ENCODE measurements around the gene MAPK1. TPM values are rescaled to one million over a fixed set of nuclear protein-coding genes. Genes with fewer than 3 reads are reported as not detected.
"Not testable (repeated sequence)": the region's sequence is repeated elsewhere in the genome, so short reads cannot be mapped to it uniquely, and the experiment has no call there.

The MAPK1 gene
- total RNA-seq, 1 experiment from 2014 or later: 53.6 TPM

DNA sequence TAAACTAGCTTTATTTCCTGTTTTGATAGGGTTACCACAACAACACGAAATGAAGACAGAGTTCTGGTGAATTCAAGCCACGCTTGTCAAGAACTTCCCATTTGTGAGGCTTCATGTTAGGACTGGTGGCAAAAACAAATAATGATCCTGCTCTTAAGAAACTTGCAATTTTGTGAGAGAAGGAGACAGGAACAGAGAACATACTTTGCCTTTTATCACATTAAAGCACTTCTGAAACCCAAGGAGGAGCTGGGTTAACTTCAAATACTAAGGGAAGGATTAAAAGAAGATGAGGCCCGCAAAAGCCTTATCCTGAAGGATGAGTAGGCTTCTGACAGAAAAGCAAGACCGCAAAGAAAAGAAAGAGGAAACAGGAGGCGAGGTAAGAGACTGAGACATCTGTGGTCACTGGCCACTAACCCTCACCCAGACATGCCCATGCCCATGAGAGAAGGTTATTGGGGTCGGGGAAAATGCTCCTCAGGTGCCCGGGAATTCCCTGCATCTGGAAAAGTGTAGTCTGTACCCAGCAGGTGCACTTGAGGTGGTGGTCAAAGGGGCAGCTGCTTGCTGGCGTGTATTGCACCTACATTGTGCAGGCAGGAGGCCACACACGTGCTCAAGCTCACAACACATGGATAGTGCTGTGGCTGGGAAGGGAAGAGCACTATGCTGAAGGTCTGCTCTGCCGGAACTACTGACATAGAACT lies 50.5 kb downstream of the MAPK1 start:
- H3K4me3 ChIP-seq (ENCODE audit: low read length): no peak overlapping the region

GRCh38 chr22:21816472-21816786 lies 51.0 kb downstream of the MAPK1 start:
- Histone ChIP-seq H3K4me2 (ENCODE audit: low read depth, low read length, poor library complexity, severe bottlenecking) (no peak overlapping the region), H3K4me3 (ENCODE audit: low read length) (no peak overlapping the region), H3K79me2 (ENCODE audit: low read length) (peaks cover 97% of the 10 kb centered on the region), H3K27ac (ENCODE audit: low read length) (peak overlapping the region; percentile 57), H3K9ac (ENCODE audit: low read length) (no peak overlapping the region), H3K9me3 (ENCODE audit: low read length) (no peaks in the 10 kb centered on the region), H3K27me3 (ENCODE audit: low read length) (no peaks in the 10 kb centered on the region), H2AFZ (ENCODE audit: low read length) (no peak overlapping the region), H3K4me1 (ENCODE audit: low read length) (peaks cover 33% of the 10 kb centered on the region), H3K9me2 (replicated peaks; ENCODE audit: insufficient read depth, low read length) (no peaks in the 10 kb centered on the region), H3K36me3 (ENCODE audit: insufficient read depth, low read length) (no peaks in the 10 kb centered on the region), H4K20me1 (ENCODE audit: insufficient read depth, low read depth, low read length) (no peaks in the 10 kb centered on the region)
- no peak for DNase-seq

More for the DNA sequence above, 50.5 kb downstream of the MAPK1 start:
- Histone ChIP-seq H3K9ac (ENCODE audit: low read length) (peak overlapping the region; percentile 16; the same call in 1 of the 2 replicates), H3K4me1 (ENCODE audit: low read length) (peaks cover 33% of the 10 kb centered on the region), H3K36me3 (ENCODE audit: insufficient read depth, low read length) (no peaks in the 10 kb centered on the region), H2AFZ (ENCODE audit: low read length) (no peak overlapping the region), H3K4me2 (ENCODE audit: low read depth, low read length, poor library complexity, severe bottlenecking) (peak overlapping the region; percentile 8), H3K79me2 (ENCODE audit: low read length) (peaks cover 97% of the 10 kb centered on the region), H4K20me1 (ENCODE audit: insufficient read depth, low read depth, low read length) (no peaks in the 10 kb centered on the region), H3K9me3 (ENCODE audit: low read length) (no peaks in the 10 kb centered on the region), H3K27me3 (ENCODE audit: low read length) (no peaks in the 10 kb centered on the region), H3K27ac (ENCODE audit: low read length) (peak overlapping the region; percentile 57), H3K9me2 (replicated peaks; ENCODE audit: insufficient read depth, low read length) (no peaks in the 10 kb centered on the region)
- peak; percentile 83 for DNase-seq

DNA sequence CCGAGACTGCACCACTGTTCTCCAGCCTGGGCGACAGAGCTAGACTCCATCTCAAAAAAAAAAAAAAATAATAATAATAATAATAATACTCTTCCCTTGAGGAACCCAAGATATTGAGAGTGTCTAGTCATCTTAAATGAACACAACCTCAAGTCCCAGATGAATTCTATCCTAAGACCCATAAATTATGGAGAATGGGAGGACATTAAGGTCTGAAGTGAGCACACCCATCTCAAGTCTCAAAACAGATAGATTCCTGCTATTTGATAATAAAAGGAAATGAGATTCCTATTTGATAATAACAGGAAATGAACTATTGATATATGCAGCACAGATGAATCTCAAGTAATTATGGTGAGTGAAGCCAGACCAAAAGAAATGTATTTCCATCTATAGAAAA lies 51.5 kb downstream of the MAPK1 start:
- Histone ChIP-seq H3K4me3 (ENCODE audit: low read length) (no peak overlapping the region), H2AFZ (ENCODE audit: low read length) (no peak overlapping the region), H3K4me2 (ENCODE audit: low read depth, low read length, poor library complexity, severe bottlenecking) (no peak overlapping the region), H3K27me3 (ENCODE audit: low read length) (no peaks in the 10 kb centered on the region), H3K27ac (ENCODE audit: low read length) (peak overlapping the region; percentile 57; the same call in 1 of the 2 replicates), H3K79me2 (ENCODE audit: low read length) (peaks cover 97% of the 10 kb centered on the region), H3K9me2 (replicated peaks; ENCODE audit: insufficient read depth, low read length) (no peaks in the 10 kb centered on the region), H3K9ac (ENCODE audit: low read length) (no peak overlapping the region), H3K36me3 (ENCODE audit: insufficient read depth, low read length) (no peaks in the 10 kb centered on the region), H3K4me1 (ENCODE audit: low read length) (peaks cover 33% of the 10 kb centered on the region), H4K20me1 (ENCODE audit: insufficient read depth, low read depth, low read length) (no peaks in the 10 kb centered on the region), H3K9me3 (ENCODE audit: low read length) (no peaks in the 10 kb centered on the region)
- DNase-seq: peak; percentile 38

DNA sequence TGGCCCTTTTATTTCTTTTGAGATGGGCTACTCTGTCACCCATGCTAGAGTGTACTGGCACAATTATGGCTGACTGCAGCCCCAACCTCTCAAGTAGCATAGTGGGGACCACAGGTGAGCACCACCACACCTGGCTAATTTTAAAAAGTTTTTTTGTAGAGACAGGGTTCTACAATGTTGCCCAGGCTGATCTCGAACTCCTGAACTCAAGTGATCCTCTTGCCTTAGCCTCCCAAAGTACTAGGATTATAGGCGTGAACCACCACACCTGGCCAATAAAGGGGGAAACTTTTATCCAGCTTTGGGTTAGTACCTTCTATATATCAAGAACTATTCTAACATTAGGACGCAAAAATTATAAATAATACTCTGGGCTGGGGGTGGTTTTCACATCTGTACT lies 52.1 kb downstream of the MAPK1 start:
- Histone ChIP-seq H3K4me1 (ENCODE audit: low read length) (peaks cover 35% of the 10 kb centered on the region), H3K9me3 (ENCODE audit: low read length) (no peaks in the 10 kb centered on the region), H3K9me2 (replicated peaks; ENCODE audit: insufficient read depth, low read length) (no peaks in the 10 kb centered on the region), H3K9ac (ENCODE audit: low read length) (no peak overlapping the region), H3K27me3 (ENCODE audit: low read length) (no peaks in the 10 kb centered on the region), H3K36me3 (ENCODE audit: insufficient read depth, low read length) (no peaks in the 10 kb centered on the region), H4K20me1 (ENCODE audit: insufficient read depth, low read depth, low read length) (no peaks in the 10 kb centered on the region), H3K27ac (ENCODE audit: low read length) (no peak overlapping the region), H3K4me3 (ENCODE audit: low read length) (no peak overlapping the region), H2AFZ (ENCODE audit: low read length) (no peak overlapping the region), H3K4me2 (ENCODE audit: low read depth, low read length, poor library complexity, severe bottlenecking) (no peak overlapping the region), H3K79me2 (ENCODE audit: low read length) (peaks cover 98% of the 10 kb centered on the region)
- no peak for DNase-seq

DNA sequence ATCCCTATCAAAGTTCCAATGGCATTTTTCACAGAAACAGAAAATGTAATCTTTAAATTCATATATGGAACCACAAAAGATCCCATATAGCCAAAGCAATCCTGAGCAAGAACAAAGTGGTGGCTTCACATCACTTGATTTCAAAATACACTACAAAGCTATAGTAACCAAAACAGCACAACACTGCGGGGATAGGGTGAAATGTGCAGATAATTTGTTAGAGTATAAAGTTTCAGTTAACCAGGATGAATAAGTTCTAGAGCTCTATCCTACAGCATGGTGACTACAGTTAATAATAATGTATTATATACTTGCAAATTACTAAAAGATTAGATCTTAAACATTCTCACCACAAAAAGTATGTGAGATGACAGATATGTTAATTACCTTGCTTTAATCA lies 55.5 kb downstream of the MAPK1 start:
- Histone ChIP-seq H3K27me3 (ENCODE audit: low read length) (no peaks in the 10 kb centered on the region), H4K20me1 (ENCODE audit: insufficient read depth, low read depth, low read length) (no peaks in the 10 kb centered on the region), H3K4me3 (ENCODE audit: low read length) (no peak overlapping the region), H3K9ac (ENCODE audit: low read length) (no peak overlapping the region), H3K4me2 (ENCODE audit: low read depth, low read length, poor library complexity, severe bottlenecking) (no peak overlapping the region), H3K27ac (ENCODE audit: low read length) (no peak overlapping the region), H3K4me1 (ENCODE audit: low read length) (peaks cover 9% of the 10 kb centered on the region), H3K9me2 (replicated peaks; ENCODE audit: insufficient read depth, low read length) (no peaks in the 10 kb centered on the region), H3K36me3 (ENCODE audit: insufficient read depth, low read length) (0 out of 2 replicates have a peak, but pooled peaks cover under 1% of the 10 kb centered on the region), H2AFZ (ENCODE audit: low read length) (no peak overlapping the region), H3K79me2 (ENCODE audit: low read length) (peaks cover 98% of the 10 kb centered on the region), H3K9me3 (ENCODE audit: low read length) (no peaks in the 10 kb centered on the region)
- no peak for DNase-seq

- H3K27me3 ChIP-seq (ENCODE audit: low read length): no peaks in the 10 kb centered on the region
- peaks cover 2% of the 10 kb centered on the region; the same call in 1 of the 2 replicates for H3K4me1 ChIP-seq (ENCODE audit: low read length)
- no peak overlapping the region for H3K4me3 ChIP-seq (ENCODE audit: low read length)
- H3K9me2 ChIP-seq (replicated peaks; ENCODE audit: insufficient read depth, low read length): no peaks in the 10 kb centered on the region
- no peak for DNase-seq
- no peak overlapping the region for H3K27ac ChIP-seq (ENCODE audit: low read length)
- no peaks in the 10 kb centered on the region for H4K20me1 ChIP-seq (ENCODE audit: insufficient read depth, low read depth, low read length)
- peaks cover 31% of the 10 kb centered on the region for H3K36me3 ChIP-seq (ENCODE audit: insufficient read depth, low read length)
- peaks cover 67% of the 10 kb centered on the region for H3K79me2 ChIP-seq (ENCODE audit: low read length)
- H3K9me3 ChIP-seq (ENCODE audit: low read length): no peaks in the 10 kb centered on the region
- H3K4me2 ChIP-seq (ENCODE audit: low read depth, low read length, poor library complexity, severe bottlenecking): no peak overlapping the region
- H3K9ac ChIP-seq (ENCODE audit: low read length): no peak overlapping the region
- H2AFZ ChIP-seq (ENCODE audit: low read length): no peak overlapping the region
Measured at GRCh38 chr22:21807544-21808529, 59.6 kb downstream of the MAPK1 start.

GRCh38 chr22:21805325-21805724 lies 62.1 kb downstream of the MAPK1 start:
- H3K4me1 ChIP-seq (ENCODE audit: low read length); H3K9me3 ChIP-seq (ENCODE audit: low read length); H3K27ac ChIP-seq (ENCODE audit: low read length); DNase-seq; H2AFZ ChIP-seq (ENCODE audit: low read length); H3K27me3 ChIP-seq (ENCODE audit: low read length); H4K20me1 ChIP-seq (ENCODE audit: insufficient read depth, low read depth, low read length); H3K9me2 ChIP-seq (replicated peaks; ENCODE audit: insufficient read depth, low read length); H3K9ac ChIP-seq (ENCODE audit: low read length); H3K4me2 ChIP-seq (ENCODE audit: low read depth, low read length, poor library complexity, severe bottlenecking); H3K4me3 ChIP-seq (ENCODE audit: low read length): not testable (repeated sequence)
- Histone ChIP-seq H3K79me2 (ENCODE audit: low read length) (peaks cover 49% of the 10 kb centered on the region), H3K36me3 (ENCODE audit: insufficient read depth, low read length) (peaks cover 42% of the 10 kb centered on the region)

GRCh38 chr22:21803811-21804249 lies 63.6 kb downstream of the MAPK1 start:
- no peaks in the 10 kb centered on the region for H3K27me3 ChIP-seq (ENCODE audit: low read length)
- H3K27ac ChIP-seq (ENCODE audit: low read length): no peak overlapping the region
- no peaks in the 10 kb centered on the region for H3K4me1 ChIP-seq (ENCODE audit: low read length)
- peaks cover 47% of the 10 kb centered on the region for H3K36me3 ChIP-seq (ENCODE audit: insufficient read depth, low read length)
- H3K79me2 ChIP-seq (ENCODE audit: low read length): peaks cover 44% of the 10 kb centered on the region
- H3K9ac ChIP-seq (ENCODE audit: low read length): no peak overlapping the region
- H3K9me3 ChIP-seq (ENCODE audit: low read length): no peaks in the 10 kb centered on the region
- no peak overlapping the region for H2AFZ ChIP-seq (ENCODE audit: low read length)
- H3K4me2 ChIP-seq (ENCODE audit: low read depth, low read length, poor library complexity, severe bottlenecking): no peak overlapping the region
- DNase-seq: no peak
- H3K9me2 ChIP-seq (replicated peaks; ENCODE audit: insufficient read depth, low read length): no peaks in the 10 kb centered on the region
- H4K20me1 ChIP-seq (ENCODE audit: insufficient read depth, low read depth, low read length): no peaks in the 10 kb centered on the region
- H3K4me3 ChIP-seq (ENCODE audit: low read length): no peak overlapping the region
